ENCODE data around the gene TMEM139.
A peak's percentile ranks its signal among the peaks of the same experiment; 100 is the strongest.

TMEM139 gene

GRCh38 chr7:143295870-143296269 is 11.1 kb downstream of the TMEM139 start:
- no peak for DNase-seq (ENCODE audit: low read depth)
- TF ChIP-seq, protein P1, sequence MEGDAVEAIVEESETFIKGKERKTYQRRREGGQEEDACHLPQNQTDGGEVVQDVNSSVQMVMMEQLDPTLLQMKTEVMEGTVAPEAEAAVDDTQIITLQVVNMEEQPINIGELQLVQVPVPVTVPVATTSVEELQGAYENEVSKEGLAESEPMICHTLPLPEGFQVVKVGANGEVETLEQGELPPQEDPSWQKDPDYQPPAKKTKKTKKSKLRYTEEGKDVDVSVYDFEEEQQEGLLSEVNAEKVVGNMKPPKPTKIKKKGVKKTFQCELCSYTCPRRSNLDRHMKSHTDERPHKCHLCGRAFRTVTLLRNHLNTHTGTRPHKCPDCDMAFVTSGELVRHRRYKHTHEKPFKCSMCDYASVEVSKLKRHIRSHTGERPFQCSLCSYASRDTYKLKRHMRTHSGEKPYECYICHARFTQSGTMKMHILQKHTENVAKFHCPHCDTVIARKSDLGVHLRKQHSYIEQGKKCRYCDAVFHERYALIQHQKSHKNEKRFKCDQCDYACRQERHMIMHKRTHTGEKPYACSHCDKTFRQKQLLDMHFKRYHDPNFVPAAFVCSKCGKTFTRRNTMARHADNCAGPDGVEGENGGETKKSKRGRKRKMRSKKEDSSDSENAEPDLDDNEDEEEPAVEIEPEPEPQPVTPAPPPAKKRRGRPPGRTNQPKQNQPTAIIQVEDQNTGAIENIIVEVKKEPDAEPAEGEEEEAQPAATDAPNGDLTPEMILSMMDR (IDR thresholded peaks at IDR 0.05; ENCODE audit: low read depth, low read length, missing control alignments) = no peak
- H3K4me3 ChIP-seq (ENCODE audit: low read depth, low read length) = no peak overlapping the region

GRCh38 chr7:143296686-143297085 is 11.9 kb downstream of the TMEM139 start:
- DNase-seq (ENCODE audit: low read depth) = no peak
- H3K4me3 ChIP-seq (ENCODE audit: low read depth, low read length) = no peak overlapping the region
- TF ChIP-seq, protein P1 (IDR thresholded peaks at IDR 0.05; ENCODE audit: low read depth, low read length, missing control alignments) = no peak

- no peak for DNase-seq (ENCODE audit: low read depth)
- no peak overlapping the region for H3K4me3 ChIP-seq (ENCODE audit: low read depth, low read length)
- TF ChIP-seq, protein P1 (IDR thresholded peaks at IDR 0.05; ENCODE audit: low read depth, low read length, missing control alignments) = no peak
These were observed 14.6 kb downstream of the TMEM139 start for GRCh38 chr7:143299346-143299745.

DNA sequence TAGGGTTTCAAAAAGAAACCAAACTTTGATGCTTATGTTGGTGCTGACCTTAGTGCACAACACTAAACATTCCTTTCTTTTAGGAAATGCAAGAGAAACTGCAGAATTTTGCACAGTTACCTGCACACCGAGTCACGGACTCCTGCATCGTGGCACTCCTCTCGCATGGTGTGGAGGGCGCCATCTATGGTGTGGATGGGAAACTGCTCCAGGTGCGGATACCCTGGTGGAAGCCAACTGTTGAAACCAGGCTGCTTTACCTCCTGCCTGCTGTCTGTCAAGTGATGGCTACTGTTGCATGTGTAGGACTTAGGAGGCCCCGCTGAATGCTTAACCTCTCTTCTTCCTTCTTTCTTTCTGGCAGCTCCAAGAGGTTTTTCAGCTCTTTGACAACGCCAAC is 15.1 kb downstream of the TMEM139 start:
- no peak for DNase-seq (ENCODE audit: low read depth)
- TF ChIP-seq, protein P1 (IDR thresholded peaks at IDR 0.05; ENCODE audit: low read depth, low read length, missing control alignments) = peak; percentile 79

GRCh38 chr7:143300959-143301935 is 16.5 kb downstream of the TMEM139 start:
- no peak for DNase-seq (ENCODE audit: low read depth)
- H3K4me3 ChIP-seq (ENCODE audit: low read depth, low read length) = no peak overlapping the region
- TF ChIP-seq, protein P1 (IDR thresholded peaks at IDR 0.05; ENCODE audit: low read depth, low read length, missing control alignments) = no peak

More for the DNA sequence above, 15.1 kb downstream of the TMEM139 start:
- H3K4me3 ChIP-seq (ENCODE audit: low read depth, low read length) = no peak overlapping the region

GRCh38 chr7:143303733-143304132 is 19.0 kb downstream of the TMEM139 start:
- TF ChIP-seq, protein P1 (IDR thresholded peaks at IDR 0.05; ENCODE audit: low read depth, low read length, missing control alignments) = no peak
- no peak overlapping the region for H3K4me3 ChIP-seq (ENCODE audit: low read depth, low read length)
- no peak for DNase-seq (ENCODE audit: low read depth)
